GM06990 (cell line): ENCODE data around the gene GPR161.

ENCODE experiments used
- DNase-seq: peaks from one replicate; pipeline ENCODE4 v3.0.0-alpha.2; 2011; ENCODE audit not compliant: insufficient read length; ENCODE audit errors: extremely low read depth
- H3K27me3 ChIP-seq: replicated peaks from 2 replicates; pipeline ENCODE4 v1.6.0; 2011; ENCODE audit warnings: low read length; ENCODE audit not compliant: control insufficient read depth, insufficient read depth
- H3K36me3 ChIP-seq: 2 replicates; pipeline ENCODE4 v1.5.1; 2011; ENCODE audit warnings: low read length; ENCODE audit not compliant: control insufficient read depth, insufficient read depth
- H3K4me3 ChIP-seq: replicated peaks from 2 replicates; pipeline ENCODE4 v1.5.1; 2011; ENCODE audit warnings: low read depth, mild to moderate bottlenecking, control low read depth, low read length
- TF ChIP-seq, protein P1 (sequence below): IDR thresholded peaks from 2 replicates; pipeline ENCODE4 v1.5.1; 2011; ENCODE audit warnings: low read length, control low read depth, mild to moderate bottlenecking, inconsistent platforms; ENCODE audit not compliant: insufficient read depth, poor library complexity, severe bottlenecking

GPR161 gene

DNA sequence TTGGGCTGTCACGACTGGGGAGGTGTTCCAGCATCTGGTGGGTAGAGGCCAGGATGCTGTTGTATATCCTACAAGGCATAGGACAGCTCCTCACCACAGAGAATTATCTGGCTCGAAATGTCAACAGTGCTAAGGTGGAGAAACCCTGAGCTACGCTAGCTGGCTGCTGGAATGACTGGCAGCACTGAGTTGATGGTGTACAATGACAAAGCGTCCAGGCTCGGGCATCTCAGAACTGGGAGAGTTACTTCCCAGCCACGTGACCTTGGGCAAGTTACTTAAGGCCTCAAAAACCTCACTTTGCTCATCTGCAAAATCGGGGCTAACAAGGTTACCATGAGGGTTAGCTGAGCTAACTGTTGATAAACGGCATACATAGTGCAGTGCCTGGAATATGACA, 35.4 kb downstream of the GPR161 start:
- no peak overlapping the region for H3K4me3 ChIP-seq
- no peak for DNase-seq
- peaks cover 2% of the 10 kb centered on the region for H3K27me3 ChIP-seq
- no peaks in the 10 kb centered on the region for H3K36me3 ChIP-seq
- TF ChIP-seq, protein P1, sequence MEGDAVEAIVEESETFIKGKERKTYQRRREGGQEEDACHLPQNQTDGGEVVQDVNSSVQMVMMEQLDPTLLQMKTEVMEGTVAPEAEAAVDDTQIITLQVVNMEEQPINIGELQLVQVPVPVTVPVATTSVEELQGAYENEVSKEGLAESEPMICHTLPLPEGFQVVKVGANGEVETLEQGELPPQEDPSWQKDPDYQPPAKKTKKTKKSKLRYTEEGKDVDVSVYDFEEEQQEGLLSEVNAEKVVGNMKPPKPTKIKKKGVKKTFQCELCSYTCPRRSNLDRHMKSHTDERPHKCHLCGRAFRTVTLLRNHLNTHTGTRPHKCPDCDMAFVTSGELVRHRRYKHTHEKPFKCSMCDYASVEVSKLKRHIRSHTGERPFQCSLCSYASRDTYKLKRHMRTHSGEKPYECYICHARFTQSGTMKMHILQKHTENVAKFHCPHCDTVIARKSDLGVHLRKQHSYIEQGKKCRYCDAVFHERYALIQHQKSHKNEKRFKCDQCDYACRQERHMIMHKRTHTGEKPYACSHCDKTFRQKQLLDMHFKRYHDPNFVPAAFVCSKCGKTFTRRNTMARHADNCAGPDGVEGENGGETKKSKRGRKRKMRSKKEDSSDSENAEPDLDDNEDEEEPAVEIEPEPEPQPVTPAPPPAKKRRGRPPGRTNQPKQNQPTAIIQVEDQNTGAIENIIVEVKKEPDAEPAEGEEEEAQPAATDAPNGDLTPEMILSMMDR, result no peak

DNA sequence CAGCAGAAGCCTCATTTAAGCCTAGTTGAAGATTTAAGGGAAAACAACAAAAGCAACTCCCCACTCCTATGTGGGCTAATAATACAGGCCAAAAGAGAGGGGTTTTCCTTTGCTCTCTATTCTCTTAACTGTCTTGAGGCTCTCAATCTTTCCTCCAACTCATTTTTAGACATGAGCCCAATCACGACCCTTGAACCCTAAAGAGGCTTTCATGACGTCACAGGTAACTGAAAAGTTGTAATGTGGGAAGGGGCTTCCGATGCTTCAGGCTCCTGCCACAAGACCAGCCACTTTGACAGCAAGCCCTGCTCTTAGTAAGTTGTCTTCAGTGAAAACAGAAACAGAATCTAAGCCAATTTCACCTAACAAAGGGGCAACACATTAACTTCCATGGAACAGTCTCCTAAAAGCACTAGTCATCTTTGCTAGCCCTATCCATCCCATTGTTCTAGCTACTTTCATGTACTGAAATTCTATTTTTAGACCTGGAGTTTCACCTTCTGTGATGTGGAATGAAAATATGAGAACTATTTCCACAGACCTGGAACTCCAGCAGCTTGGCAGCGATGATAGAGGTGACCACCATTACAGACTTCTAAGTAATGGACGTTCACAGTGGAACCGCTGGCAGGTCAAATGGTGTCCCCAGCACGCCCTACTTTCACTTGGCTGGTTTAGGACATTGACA, 36.3 kb downstream of the GPR161 start:
- H3K27me3 ChIP-seq, result peaks cover 4% of the 10 kb centered on the region
- no peaks in the 10 kb centered on the region for H3K36me3 ChIP-seq
- TF ChIP-seq, protein P1, result no peak
- H3K4me3 ChIP-seq, result no peak overlapping the region
- DNase-seq, result no peak

DNA sequence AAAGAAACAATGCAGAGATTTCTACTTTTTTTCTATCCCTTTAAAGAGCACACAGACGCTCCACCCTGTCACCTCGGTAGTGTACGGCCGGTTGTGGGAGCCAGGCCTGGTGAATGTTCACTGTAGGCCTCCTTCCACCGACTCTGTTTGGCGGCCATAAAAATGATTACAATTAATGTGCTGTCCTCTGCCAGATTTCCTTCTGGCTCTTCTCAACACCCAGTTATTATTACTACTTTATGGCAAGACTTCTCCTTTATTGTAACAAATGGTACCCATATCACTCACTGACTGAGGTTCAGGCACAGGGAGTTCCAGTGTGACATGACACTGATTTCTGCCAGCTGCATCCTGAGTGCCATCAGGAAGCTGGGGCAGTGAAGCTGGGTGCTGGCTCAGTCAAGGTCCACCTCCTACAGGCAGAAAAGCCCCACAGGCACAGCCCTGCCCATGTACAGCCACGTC, 37.4 kb downstream of the GPR161 start:
- peaks cover 2% of the 10 kb centered on the region for H3K27me3 ChIP-seq
- H3K36me3 ChIP-seq, result no peaks in the 10 kb centered on the region
- H3K4me3 ChIP-seq, result no peak overlapping the region
- TF ChIP-seq, protein P1, result no peak
- no peak for DNase-seq

DNA sequence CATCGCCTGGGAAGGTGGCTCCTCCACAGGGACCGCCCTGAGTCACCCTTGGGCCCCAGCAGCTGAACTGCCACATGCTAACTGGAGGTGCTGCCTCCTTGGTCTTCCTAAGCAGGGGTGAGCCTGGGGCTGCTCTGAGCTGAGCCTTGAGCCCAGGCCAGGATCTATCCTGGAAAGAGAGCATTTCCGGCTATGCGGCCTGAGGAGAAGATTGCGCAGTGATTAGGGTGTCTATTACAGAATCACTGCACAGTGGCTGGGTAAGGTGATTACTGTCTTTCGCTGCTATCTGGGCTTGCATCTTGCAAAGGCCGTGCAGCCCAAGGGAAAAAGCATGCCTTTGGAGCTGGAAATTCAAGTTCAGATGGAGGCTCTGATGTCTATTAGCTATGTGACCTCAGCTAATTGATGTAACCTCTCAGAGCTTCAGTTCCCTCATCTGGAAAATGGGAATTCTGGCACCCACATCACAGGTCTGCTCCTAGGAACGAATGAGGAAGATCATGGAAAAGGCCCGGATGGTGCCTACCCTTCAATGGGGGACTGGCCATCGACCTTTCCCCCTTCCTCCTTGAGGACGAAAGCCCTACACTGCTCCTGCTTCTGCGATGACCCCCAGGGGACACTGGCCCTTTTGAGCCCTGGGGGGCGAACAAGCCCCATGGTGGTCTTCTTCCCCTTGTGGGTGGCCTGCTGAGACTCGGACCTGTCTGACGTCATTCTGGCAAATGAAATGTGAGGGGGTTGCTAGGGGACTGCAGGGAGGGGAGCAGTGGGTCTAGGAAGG, 38.0 kb downstream of the GPR161 start:
- TF ChIP-seq, protein P1, result no peak
- no peak overlapping the region for H3K4me3 ChIP-seq

DNA sequence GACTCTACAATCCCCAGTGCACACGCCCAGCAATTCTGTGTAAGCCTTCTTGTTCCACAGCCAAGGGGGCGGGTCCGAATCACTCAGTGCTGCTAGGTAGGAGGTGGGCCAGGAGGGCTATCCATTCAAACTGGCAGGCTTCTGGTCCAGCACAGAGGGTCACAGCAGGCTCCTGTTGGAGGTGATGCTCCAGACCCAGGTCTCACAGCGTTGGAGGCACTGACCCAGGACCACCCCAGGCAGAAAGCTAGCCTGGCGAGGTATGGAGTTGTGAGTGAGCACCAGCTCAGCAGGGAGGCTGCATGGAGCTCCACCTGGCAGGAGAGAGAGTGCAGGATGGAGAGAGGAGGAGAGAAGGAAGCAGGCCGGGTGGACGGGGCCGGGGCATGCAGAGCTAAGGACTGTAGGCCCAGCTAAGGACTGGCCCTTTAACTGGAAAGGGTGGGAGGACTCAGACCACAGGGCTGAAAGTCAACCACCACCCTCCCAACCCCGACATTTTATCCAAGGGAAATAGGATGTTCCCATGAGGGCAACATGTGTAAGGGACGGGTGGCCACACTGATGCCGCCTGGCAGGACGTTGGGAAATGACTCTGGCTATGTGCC, 38.7 kb downstream of the GPR161 start:
- H3K36me3 ChIP-seq, result no peaks in the 10 kb centered on the region
- no peak overlapping the region for H3K4me3 ChIP-seq
- peaks cover 2% of the 10 kb centered on the region for H3K27me3 ChIP-seq
- no peak for DNase-seq
- TF ChIP-seq, protein P1, result no peak

More for the DNA sequence above, 38.0 kb downstream of the GPR161 start:
- no peak for DNase-seq
- H3K27me3 ChIP-seq, result peaks cover 2% of the 10 kb centered on the region
- H3K36me3 ChIP-seq, result no peaks in the 10 kb centered on the region
